OCI-LY7 (cell line): ENCODE measurements around the gene MAGEE1. TPM values are rescaled to one million over a fixed set of nuclear protein-coding genes. Genes with fewer than 3 reads are reported as not detected.
A peak's percentile ranks its signal among the peaks of the same experiment; 100 is the strongest.

Experiments
- BruUV-seq: library from RNA; stranded (reverse); fragments of 400-500 nt; replicated peaks from 2 replicates; lab custom pipeline; 2021; lab: Mats Ljungman, UMichigan
- CTCF ChIA-PET: fragments of 300-600 bp; sonication (Branson Sonifier 250); formaldehyde crosslinking; loops from one replicate; lab custom pipeline; 2022; ENCODE audit warnings: antibody characterized with exemption; ENCODE audit not compliant: unreplicated experiment; lab: Charles Lee
- POLR2A ChIA-PET: fragments of 300-600 bp; sonication (Branson Sonifier 250); formaldehyde crosslinking; loops from one replicate; lab custom pipeline; 2022; ENCODE audit warnings: antibody characterized with exemption; lab: Charles Lee
- DNase-seq: peaks from one replicate; pipeline ENCODE4 v3.0.0-alpha.2; 2015; ENCODE audit warnings: low spot score
- H2AFZ ChIP-seq: fragments of 200-600 bp; sonication (generic), shearing (Covaris generic); 2 replicates; pipeline ENCODE4 v1.6.1; 2014; ENCODE audit warnings: mild to moderate bottlenecking, antibody characterized with exemption, low read length, moderate library complexity
- H3K27ac ChIP-seq: fragments of 200-600 bp; sonication (generic); 2 replicates; pipeline ENCODE4 v1.5.1; 2014; ENCODE audit warnings: mixed run types, low read depth, mild to moderate bottlenecking, moderate library complexity, low read length, inconsistent platforms; ENCODE audit not compliant: poor library complexity, severe bottlenecking
- H3K36me3 ChIP-seq: fragments of 200-600 bp; sonication (generic); 2 replicates; pipeline ENCODE4 v1.6.1; 2014; ENCODE audit warnings: mild to moderate bottlenecking, antibody characterized with exemption, low read length, moderate library complexity, mixed read lengths; ENCODE audit not compliant: insufficient read depth
- H3K4me1 ChIP-seq: fragments of 200-600 bp; sonication (generic); 2 replicates; pipeline ENCODE4 v1.5.1; 2014; ENCODE audit warnings: mild to moderate bottlenecking, low read length; ENCODE audit not compliant: insufficient read depth, poor library complexity, severe bottlenecking
- H3K4me2 ChIP-seq: fragments of 200-600 bp; sonication (generic); 2 replicates; pipeline ENCODE4 v1.6.1; 2014; ENCODE audit warnings: mild to moderate bottlenecking, low read length
- H3K4me3 ChIP-seq: fragments of 200-600 bp; sonication (generic); 2 replicates; pipeline ENCODE4 v1.5.1; 2014; ENCODE audit warnings: mild to moderate bottlenecking, low read depth, low read length; ENCODE audit not compliant: poor library complexity, severe bottlenecking
- H3K79me2 ChIP-seq: fragments of 200-600 bp; sonication (generic); 2 replicates; pipeline ENCODE4 v1.6.1; 2016; ENCODE audit warnings: low read depth, mild to moderate bottlenecking, low read length, moderate library complexity, mixed read lengths; ENCODE audit not compliant: insufficient read depth
- H3K9me2 ChIP-seq: fragments of 200-600 bp; sonication (generic); 2 replicates; pipeline ENCODE4 v1.6.1; 2016; ENCODE audit warnings: mild to moderate bottlenecking, low read length, mixed read lengths; ENCODE audit not compliant: insufficient read depth
- H3K9me3 ChIP-seq: fragments of 200-600 bp; sonication (generic); 2 replicates; pipeline ENCODE4 v1.6.1; 2014; ENCODE audit warnings: mild to moderate bottlenecking, mixed run types, low read length, mixed read lengths
- H4K20me1 ChIP-seq: fragments of 200-600 bp; sonication (generic); 2 replicates; pipeline ENCODE4 v1.6.1; 2014; ENCODE audit warnings: mild to moderate bottlenecking, antibody characterized with exemption, low read length, moderate library complexity, mixed read lengths; ENCODE audit not compliant: insufficient read depth
- EZH2phosphoT487 ChIP-seq: fragments of 200-600 bp; sonication (generic); IDR thresholded peaks from 2 replicates; pipeline ENCODE4 v1.6.1; 2018; ENCODE audit warnings: low read depth, borderline replicate concordance, mild to moderate bottlenecking, mixed run types, antibody characterized with exemption, low read length, moderate library complexity, mixed read lengths
- intact Hi-C: fragments of 100-400 bp; cut with micrococcal nuclease; formaldehyde crosslinking; loops from one replicate; pipeline ENCODE4 v1.10.0; 2022; ENCODE audit not compliant: unreplicated experiment
- total RNA-seq, 2 experiments: library from RNA; depleted of rRNA in 1 of 2; stranded (reverse); fragments of >200 nt in 1 of 2; shearing (Covaris generic) in 1 of 2; gene quantifications; 2 replicates each; pipeline ENCODE4 v1.2.3, GENCODE V29; 2014 to 2022
- TF ChIP-seq, protein P1 (sequence below): fragments of 200-600 bp; sonication (generic); conservative IDR thresholded peaks from 2 replicates; pipeline ENCODE4 v1.5.1; 2014; ENCODE audit warnings: mild to moderate bottlenecking, antibody characterized with exemption, low read length, moderate library complexity, mixed read lengths

The MAGEE1 gene
- total RNA-seq, 2 experiments from 2014 or later: 0.17 to 0.35 TPM

DNA sequence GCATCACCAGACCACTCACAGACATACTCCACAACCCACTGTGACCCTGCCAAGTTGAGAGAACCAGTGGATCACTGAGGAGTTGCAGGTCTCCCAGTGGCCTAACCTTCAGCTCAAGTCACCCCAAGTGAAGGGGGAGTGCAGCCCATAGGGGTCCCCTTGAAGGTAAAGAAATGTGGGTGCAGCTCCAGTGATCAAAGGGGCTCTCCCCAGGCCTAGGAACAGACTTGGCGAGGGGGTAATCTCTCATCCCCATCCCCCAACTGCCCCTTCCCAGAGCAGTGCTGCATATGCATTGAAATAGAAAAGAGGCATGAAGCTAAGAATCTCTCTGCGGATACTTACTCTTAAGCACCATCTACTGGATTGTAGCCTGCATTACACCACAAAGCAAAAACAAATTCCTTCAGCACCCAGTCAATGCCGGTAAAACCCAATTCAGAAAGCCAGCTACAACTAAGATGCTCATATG is 27.0 kb downstream of the MAGEE1 start:
- DNase-seq: peak; percentile 28
- Histone ChIP-seq H3K79me2 (no peaks in the 10 kb centered on the region), H3K9me2 (no peaks in the 10 kb centered on the region), H3K4me1 (no peaks in the 10 kb centered on the region), H4K20me1 (no peaks in the 10 kb centered on the region), H3K27ac (no peak overlapping the region), H3K36me3 (no peaks in the 10 kb centered on the region), H3K4me3 (no peak overlapping the region), H3K9me3 (no peaks in the 10 kb centered on the region), H3K4me2 (no peak overlapping the region), H2AFZ (no peak overlapping the region)
- ChIA-PET POLR2A (no interaction called here), CTCF (interaction anchor here (0.5 kb wide), 1 partner anchor 1452 kb away, joined by 3 read pairs; no protein-coding TSS in a partner anchor)
- BruUV-seq: no TSS peak
- intact Hi-C loops: no loop called here
- no peak for TF ChIP-seq EZH2phosphoT487
- TF ChIP-seq, protein P1, sequence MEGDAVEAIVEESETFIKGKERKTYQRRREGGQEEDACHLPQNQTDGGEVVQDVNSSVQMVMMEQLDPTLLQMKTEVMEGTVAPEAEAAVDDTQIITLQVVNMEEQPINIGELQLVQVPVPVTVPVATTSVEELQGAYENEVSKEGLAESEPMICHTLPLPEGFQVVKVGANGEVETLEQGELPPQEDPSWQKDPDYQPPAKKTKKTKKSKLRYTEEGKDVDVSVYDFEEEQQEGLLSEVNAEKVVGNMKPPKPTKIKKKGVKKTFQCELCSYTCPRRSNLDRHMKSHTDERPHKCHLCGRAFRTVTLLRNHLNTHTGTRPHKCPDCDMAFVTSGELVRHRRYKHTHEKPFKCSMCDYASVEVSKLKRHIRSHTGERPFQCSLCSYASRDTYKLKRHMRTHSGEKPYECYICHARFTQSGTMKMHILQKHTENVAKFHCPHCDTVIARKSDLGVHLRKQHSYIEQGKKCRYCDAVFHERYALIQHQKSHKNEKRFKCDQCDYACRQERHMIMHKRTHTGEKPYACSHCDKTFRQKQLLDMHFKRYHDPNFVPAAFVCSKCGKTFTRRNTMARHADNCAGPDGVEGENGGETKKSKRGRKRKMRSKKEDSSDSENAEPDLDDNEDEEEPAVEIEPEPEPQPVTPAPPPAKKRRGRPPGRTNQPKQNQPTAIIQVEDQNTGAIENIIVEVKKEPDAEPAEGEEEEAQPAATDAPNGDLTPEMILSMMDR: peak; percentile 68

DNA sequence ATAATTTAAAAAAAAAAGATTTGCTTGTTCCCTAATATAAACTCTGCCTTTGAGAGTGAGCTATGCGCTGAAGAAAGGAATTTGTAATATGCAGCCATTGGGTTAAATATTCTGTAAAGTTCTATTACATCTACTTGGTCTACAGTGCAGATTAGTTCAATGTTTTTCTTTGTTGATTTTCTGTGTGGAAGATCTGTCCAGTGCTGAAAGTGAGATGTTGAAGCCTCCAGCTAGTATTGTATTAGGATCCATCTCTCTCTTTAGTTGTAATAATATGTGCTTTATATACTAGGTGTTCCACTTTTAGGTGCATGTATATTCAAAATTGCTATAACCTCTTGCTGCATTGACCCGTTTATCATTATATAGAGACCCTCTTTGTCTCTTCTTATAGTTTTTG is 49.8 kb downstream of the MAGEE1 start:
- no peak overlapping the region for H3K4me3 ChIP-seq
- no peak overlapping the region for H3K4me2 ChIP-seq
- no TSS peak for BruUV-seq
- intact Hi-C loops: no loop called here
- H3K79me2 ChIP-seq: no peaks in the 10 kb centered on the region
- H3K4me1 ChIP-seq: no peaks in the 10 kb centered on the region
- DNase-seq: no peak
- H3K27ac ChIP-seq: no peak overlapping the region
- no peaks in the 10 kb centered on the region for H3K36me3 ChIP-seq
- no peaks in the 10 kb centered on the region for H4K20me1 ChIP-seq
- no peaks in the 10 kb centered on the region for H3K9me2 ChIP-seq
- TF ChIP-seq, protein P1: no peak
- no peak for TF ChIP-seq EZH2phosphoT487
- ChIA-PET POLR2A (no interaction called here), CTCF (no interaction called here)
- no peak overlapping the region for H2AFZ ChIP-seq
- no peaks in the 10 kb centered on the region for H3K9me3 ChIP-seq
